HepG2 (cell line): ENCODE results near the gene PRDM12. TPM values are rescaled to one million over a fixed set of nuclear protein-coding genes. Genes with fewer than 3 reads are reported as not detected.

ENCODE experiments used
- DR1 ChIP-seq: sonication (generic); formaldehyde crosslinking; IDR thresholded peaks from 2 replicates; pipeline ENCODE4 v1.8.0; 2021; ENCODE audit warnings: mild to moderate bottlenecking, missing genetic modification reagents, inconsistent platforms
- FOSL1 ChIP-seq: sonication (generic); formaldehyde crosslinking; IDR thresholded peaks from 2 replicates; pipeline ENCODE4 v1.9.0; 2021; ENCODE audit warnings: missing genetic modification reagents, borderline replicate concordance
- HDAC6 ChIP-seq: fragments of 200-600 bp; sonication (generic); IDR thresholded peaks from 2 replicates; pipeline ENCODE4 v1.7.0; 2017; ENCODE audit warnings: mild to moderate bottlenecking, antibody characterized with exemption, low read length, low read depth
- KDM5A ChIP-seq: fragments of 200-600 bp; sonication (generic); IDR thresholded peaks from 2 replicates; pipeline ENCODE4 v1.7.0; 2018; ENCODE audit warnings: antibody characterized with exemption, mild to moderate bottlenecking, low read length, borderline replicate concordance
- KDM5B ChIP-seq: sonication (generic); formaldehyde crosslinking; IDR thresholded peaks from 2 replicates; pipeline ENCODE4 v1.4.0; 2020; ENCODE audit warnings: missing genetic modification reagents, mild to moderate bottlenecking, borderline replicate concordance
- KLF16 ChIP-seq, 2 experiments: sonication (generic) in 1 of 2; formaldehyde crosslinking in 1 of 2; IDR thresholded peaks; 2 replicates each; pipeline versions ENCODE4 v1.6.1 to v1.8.0; 2016 to 2023; ENCODE audit warnings: missing genetic modification reagents in 2 of 2, missing compliant biosample characterization in 1 of 2
- NFIB ChIP-seq: sonication (generic); formaldehyde crosslinking; IDR thresholded peaks from 2 replicates; pipeline ENCODE4 v1.9.0; 2021; ENCODE audit warnings: missing genetic modification reagents, mild to moderate bottlenecking, borderline replicate concordance
- YY1 ChIP-seq: IDR thresholded peaks from 2 replicates; pipeline ENCODE4 v1.6.1; 2011; ENCODE audit warnings: low read length, low read depth, moderate library complexity, mild to moderate bottlenecking; ENCODE audit not compliant: insufficient read depth, insufficient replicate concordance
- ZNF296 ChIP-seq: sonication (generic); formaldehyde crosslinking; conservative IDR thresholded peaks from 2 replicates; pipeline ENCODE4 v1.5.0; 2020; ENCODE audit warnings: mild to moderate bottlenecking, missing genetic modification reagents
- ZNF432 ChIP-seq: sonication (generic); formaldehyde crosslinking; IDR thresholded peaks from 2 replicates; pipeline ENCODE4 v1.5.0; 2020; ENCODE audit warnings: missing genetic modification reagents, mild to moderate bottlenecking, borderline replicate concordance
- ZNF577 ChIP-seq: sonication (generic); formaldehyde crosslinking; IDR thresholded peaks from 2 replicates; pipeline ENCODE4 v1.4.0; 2020; ENCODE audit warnings: mild to moderate bottlenecking, low read depth, missing genetic modification reagents, borderline replicate concordance
- ZNF629 ChIP-seq: sonication (generic); formaldehyde crosslinking; conservative IDR thresholded peaks from 2 replicates; pipeline ENCODE4 v1.5.0; 2020; ENCODE audit warnings: missing genetic modification reagents
- polyA plus RNA-seq, 8 experiments: library from polyadenylated mRNA; depleted of rRNA in 3 of 8; stranded (reverse) in 7 of 8; unstranded in 1 of 8; fragments of >200 nt; fragmentation: Illumina TruSeq in 4 of 8; extraction: Trizol in 4 of 8; gene quantifications; 2 replicates each; pipeline versions ENCODE4 v1.2.1 to v1.2.3, GENCODE V29; 2011 to 2016; ENCODE audit warnings: low read depth in 4 of 8, missing spikeins in 1 of 8, mixed read lengths in 1 of 8; ENCODE audit not compliant: insufficient read depth in 1 of 8
- total RNA-seq, 5 experiments: library from RNA; depleted of rRNA; stranded (reverse); fragments of >200 nt; fragmentation: Illumina TruSeq; extraction: Trizol; gene quantifications; 2 replicates each; pipeline ENCODE4 v1.2.3, GENCODE V29; 2016; ENCODE audit warnings: low read depth in 1 of 5
- TF ChIP-seq, protein P1 (sequence below): sonication (generic); formaldehyde crosslinking; IDR thresholded peaks from 2 replicates; pipeline ENCODE4 v1.8.0; 2022; ENCODE audit warnings: mild to moderate bottlenecking, missing genetic modification reagents, moderate library complexity
- TF ChIP-seq, protein P2 (sequence below): sonication (generic); formaldehyde crosslinking; IDR thresholded peaks from 2 replicates; pipeline ENCODE4 v1.4.0; 2020; ENCODE audit warnings: missing genetic modification reagents
- TF ChIP-seq, protein P3 (sequence below): sonication (generic); formaldehyde crosslinking; IDR thresholded peaks from 2 replicates; pipeline ENCODE4 v1.5.0; 2020; ENCODE audit warnings: mild to moderate bottlenecking, missing genetic modification reagents, borderline replicate concordance
- TF ChIP-seq, protein P4 (sequence below): sonication (generic); formaldehyde crosslinking; IDR thresholded peaks from 2 replicates; pipeline ENCODE4 v1.8.0; 2022; ENCODE audit warnings: mild to moderate bottlenecking, missing genetic modification reagents, borderline replicate concordance

Gene PRDM12
- total and polyA plus RNA-seq, 2 of the 13 experiments (the other 11 are each of a cell fraction or from before 2014, with no cell fraction given): 0.04 to 0.07 TPM

DNA sequence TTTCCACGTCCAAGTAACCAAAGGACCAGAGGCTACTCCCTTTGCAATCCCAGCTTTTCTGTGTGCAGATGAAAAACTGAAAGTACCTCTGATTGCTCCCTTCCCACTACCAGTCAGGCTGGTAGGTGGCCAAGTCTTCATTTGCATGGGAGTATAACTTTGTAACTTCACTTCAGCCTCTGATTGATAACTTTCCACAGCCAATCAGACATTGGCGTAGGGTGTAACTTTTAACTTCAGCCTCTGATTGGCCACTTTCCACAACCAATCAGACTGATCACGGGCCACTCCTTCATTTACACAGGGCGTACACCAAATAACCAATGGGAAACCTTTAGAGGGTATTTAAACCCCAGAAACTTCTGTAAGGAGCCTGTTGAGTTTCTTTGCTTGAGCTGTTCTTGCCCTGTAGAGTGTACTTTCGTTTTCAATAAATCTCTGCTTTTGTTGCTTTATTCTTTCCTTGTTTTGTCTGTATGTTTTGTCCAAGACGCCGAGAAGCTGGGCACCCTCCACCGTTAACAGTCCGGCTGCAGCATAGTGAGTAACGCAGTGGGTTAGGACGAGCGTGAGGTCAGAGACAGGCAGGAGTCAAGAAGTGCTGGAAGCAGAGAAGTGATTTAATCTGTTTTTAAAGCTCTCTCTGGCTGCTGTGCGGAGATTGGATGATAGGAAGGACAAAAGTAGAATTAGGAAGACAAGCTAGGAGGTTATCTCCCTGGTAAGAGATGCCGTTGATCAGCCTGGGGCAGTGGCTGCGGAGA lies 25.7 kb downstream of the PRDM12 start (continued):
- TF ChIP-seq NFIB (CRISPR knock-in tag) (no peak), KLF16 (CRISPR knock-in tag; IDR thresholded peaks at IDR 0.05) (0 out of 4 replicates have a peak, but pooled peaks of 1 of the 2 experiments have one; percentile 6), KDM5A (peak; percentile 56; the same call in 1 of the 2 replicates), DR1 (CRISPR knock-in tag) (peak; percentile 91), FOSL1 (CRISPR knock-in tag) (no peak), ZNF296 (CRISPR knock-in tag) (no peak), ZNF577 (CRISPR knock-in tag) (no peak), KDM5B (no peak), YY1 (no peak), ZNF432 (CRISPR knock-in tag) (no peak), ZNF629 (CRISPR knock-in tag) (no peak), HDAC6 (no peak)
- TF ChIP-seq, protein P1, sequence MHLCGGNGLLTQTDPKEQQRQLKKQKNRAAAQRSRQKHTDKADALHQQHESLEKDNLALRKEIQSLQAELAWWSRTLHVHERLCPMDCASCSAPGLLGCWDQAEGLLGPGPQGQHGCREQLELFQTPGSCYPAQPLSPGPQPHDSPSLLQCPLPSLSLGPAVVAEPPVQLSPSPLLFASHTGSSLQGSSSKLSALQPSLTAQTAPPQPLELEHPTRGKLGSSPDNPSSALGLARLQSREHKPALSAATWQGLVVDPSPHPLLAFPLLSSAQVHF (CRISPR knock-in tag): no peak
- TF ChIP-seq, protein P2, sequence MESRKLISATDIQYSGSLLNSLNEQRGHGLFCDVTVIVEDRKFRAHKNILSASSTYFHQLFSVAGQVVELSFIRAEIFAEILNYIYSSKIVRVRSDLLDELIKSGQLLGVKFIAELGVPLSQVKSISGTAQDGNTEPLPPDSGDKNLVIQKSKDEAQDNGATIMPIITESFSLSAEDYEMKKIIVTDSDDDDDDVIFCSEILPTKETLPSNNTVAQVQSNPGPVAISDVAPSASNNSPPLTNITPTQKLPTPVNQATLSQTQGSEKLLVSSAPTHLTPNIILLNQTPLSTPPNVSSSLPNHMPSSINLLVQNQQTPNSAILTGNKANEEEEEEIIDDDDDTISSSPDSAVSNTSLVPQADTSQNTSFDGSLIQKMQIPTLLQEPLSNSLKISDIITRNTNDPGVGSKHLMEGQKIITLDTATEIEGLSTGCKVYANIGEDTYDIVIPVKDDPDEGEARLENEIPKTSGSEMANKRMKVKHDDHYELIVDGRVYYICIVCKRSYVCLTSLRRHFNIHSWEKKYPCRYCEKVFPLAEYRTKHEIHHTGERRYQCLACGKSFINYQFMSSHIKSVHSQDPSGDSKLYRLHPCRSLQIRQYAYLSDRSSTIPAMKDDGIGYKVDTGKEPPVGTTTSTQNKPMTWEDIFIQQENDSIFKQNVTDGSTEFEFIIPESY (CRISPR knock-in tag): no peak
- TF ChIP-seq, protein P3, sequence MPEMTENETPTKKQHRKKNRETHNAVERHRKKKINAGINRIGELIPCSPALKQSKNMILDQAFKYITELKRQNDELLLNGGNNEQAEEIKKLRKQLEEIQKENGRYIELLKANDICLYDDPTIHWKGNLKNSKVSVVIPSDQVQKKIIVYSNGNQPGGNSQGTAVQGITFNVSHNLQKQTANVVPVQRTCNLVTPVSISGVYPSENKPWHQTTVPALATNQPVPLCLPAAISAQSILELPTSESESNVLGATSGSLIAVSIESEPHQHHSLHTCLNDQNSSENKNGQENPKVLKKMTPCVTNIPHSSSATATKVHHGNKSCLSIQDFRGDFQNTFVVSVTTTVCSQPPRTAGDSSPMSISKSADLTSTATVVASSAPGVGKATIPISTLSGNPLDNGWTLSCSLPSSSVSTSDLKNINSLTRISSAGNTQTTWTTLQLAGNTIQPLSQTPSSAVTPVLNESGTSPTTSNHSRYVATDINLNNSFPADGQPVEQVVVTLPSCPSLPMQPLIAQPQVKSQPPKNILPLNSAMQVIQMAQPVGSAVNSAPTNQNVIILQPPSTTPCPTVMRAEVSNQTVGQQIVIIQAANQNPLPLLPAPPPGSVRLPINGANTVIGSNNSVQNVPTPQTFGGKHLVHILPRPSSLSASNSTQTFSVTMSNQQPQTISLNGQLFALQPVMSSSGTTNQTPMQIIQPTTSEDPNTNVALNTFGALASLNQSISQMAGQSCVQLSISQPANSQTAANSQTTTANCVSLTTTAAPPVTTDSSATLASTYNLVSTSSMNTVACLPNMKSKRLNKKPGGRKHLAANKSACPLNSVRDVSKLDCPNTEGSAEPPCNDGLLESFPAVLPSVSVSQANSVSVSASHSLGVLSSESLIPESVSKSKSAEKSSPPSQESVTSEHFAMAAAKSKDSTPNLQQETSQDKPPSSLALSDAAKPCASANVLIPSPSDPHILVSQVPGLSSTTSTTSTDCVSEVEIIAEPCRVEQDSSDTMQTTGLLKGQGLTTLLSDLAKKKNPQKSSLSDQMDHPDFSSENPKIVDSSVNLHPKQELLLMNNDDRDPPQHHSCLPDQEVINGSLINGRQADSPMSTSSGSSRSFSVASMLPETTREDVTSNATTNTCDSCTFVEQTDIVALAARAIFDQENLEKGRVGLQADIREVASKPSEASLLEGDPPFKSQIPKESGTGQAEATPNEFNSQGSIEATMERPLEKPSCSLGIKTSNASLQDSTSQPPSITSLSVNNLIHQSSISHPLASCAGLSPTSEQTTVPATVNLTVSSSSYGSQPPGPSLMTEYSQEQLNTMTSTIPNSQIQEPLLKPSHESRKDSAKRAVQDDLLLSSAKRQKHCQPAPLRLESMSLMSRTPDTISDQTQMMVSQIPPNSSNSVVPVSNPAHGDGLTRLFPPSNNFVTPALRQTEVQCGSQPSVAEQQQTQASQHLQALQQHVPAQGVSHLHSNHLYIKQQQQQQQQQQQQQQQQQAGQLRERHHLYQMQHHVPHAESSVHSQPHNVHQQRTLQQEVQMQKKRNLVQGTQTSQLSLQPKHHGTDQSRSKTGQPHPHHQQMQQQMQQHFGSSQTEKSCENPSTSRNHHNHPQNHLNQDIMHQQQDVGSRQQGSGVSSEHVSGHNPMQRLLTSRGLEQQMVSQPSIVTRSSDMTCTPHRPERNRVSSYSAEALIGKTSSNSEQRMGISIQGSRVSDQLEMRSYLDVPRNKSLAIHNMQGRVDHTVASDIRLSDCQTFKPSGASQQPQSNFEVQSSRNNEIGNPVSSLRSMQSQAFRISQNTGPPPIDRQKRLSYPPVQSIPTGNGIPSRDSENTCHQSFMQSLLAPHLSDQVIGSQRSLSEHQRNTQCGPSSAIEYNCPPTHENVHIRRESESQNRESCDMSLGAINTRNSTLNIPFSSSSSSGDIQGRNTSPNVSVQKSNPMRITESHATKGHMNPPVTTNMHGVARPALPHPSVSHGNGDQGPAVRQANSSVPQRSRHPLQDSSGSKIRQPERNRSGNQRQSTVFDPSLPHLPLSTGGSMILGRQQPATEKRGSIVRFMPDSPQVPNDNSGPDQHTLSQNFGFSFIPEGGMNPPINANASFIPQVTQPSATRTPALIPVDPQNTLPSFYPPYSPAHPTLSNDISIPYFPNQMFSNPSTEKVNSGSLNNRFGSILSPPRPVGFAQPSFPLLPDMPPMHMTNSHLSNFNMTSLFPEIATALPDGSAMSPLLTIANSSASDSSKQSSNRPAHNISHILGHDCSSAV: no peak
- TF ChIP-seq, protein P4, sequence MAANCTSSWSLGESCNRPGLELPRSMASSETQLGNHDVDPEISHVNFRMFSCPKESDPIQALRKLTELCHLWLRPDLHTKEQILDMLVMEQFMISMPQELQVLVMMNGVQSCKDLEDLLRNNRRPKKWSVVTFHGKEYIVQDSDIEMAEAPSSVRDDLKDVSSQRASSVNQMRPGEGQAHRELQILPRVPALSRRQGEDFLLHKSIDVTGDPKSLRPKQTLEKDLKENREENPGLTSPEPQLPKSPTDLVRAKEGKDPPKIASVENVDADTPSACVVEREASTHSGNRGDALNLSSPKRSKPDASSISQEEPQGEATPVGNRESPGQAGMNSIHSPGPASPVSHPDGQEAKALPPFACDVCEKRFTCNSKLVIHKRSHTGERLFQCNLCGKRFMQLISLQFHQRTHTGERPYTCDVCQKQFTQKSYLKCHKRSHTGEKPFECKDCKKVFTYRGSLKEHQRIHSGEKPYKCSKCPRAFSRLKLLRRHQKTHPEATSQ (CRISPR knock-in tag): no peak
